GM12872 (cell line): ENCODE results near the gene HOXD10.

ENCODE experiments used
- CTCF ChIP-seq: IDR thresholded peaks from 3 replicates; pipeline ENCODE4 v1.5.1; 2011; ENCODE audit warnings: low read depth, mild to moderate bottlenecking, low read length, moderate library complexity; ENCODE audit not compliant: insufficient read depth

HOXD10 gene

GRCh38 chr2:176095421-176095820, 21.2 kb upstream of the HOXD10 start:
- no peak for TF ChIP-seq CTCF

- no peak for TF ChIP-seq CTCF
Measured at GRCh38 chr2:176096243-176096985, 20.2 kb upstream of the HOXD10 start.

GRCh38 chr2:176096986-176097819, 19.4 kb upstream of the HOXD10 start:
- TF ChIP-seq CTCF: peak; percentile 96

GRCh38 chr2:176097820-176098365, 18.7 kb upstream of the HOXD10 start:
- TF ChIP-seq CTCF: no peak

GRCh38 chr2:176098366-176099158, 18.0 kb upstream of the HOXD10 start:
- no peak for TF ChIP-seq CTCF

GRCh38 chr2:176099159-176099727, 17.3 kb upstream of the HOXD10 start:
- no peak for TF ChIP-seq CTCF
